Activated CD4-positive, alpha-beta memory T cell treated with anti-CD3 and anti-CD28 coated beads, Interleukin-2, amount 10 ng/mL, durations not matched to agents 7 days and 5 days (primary cell): Measurements from ENCODE around the gene H2BK1. TPM values are rescaled to one million over a fixed set of nuclear protein-coding genes. Genes with fewer than 3 reads are reported as not detected.

Experiments
- CTCF ChIA-PET: fragments of 350-600 bp; sonication (Branson Sonifier 250); formaldehyde crosslinking; loops from one replicate; lab custom pipeline; 2021; ENCODE audit warnings: antibody characterized with exemption, inconsistent platforms; lab: Charles Lee
- POLR2A ChIA-PET: fragments of 350-600 bp; sonication (Branson Sonifier 250); formaldehyde crosslinking; loops from one replicate; lab custom pipeline; 2021; ENCODE audit warnings: antibody characterized with exemption; lab: Charles Lee
- DNase-seq: peaks from one replicate; pipeline ENCODE4 v3.0.0-alpha.2; 2020
- H3K27ac Mint-ChIP-seq: one replicate; pipeline ENCODE4 v1.8.0; 2021; ENCODE audit warnings: mild to moderate bottlenecking, mixed read lengths
- H3K27me3 Mint-ChIP-seq: one replicate; pipeline ENCODE4 v1.8.0; 2021; ENCODE audit warnings: mixed read lengths
- H3K36me3 Mint-ChIP-seq: one replicate; pipeline ENCODE4 v1.8.0; 2021; ENCODE audit warnings: low read depth, mixed read lengths
- H3K4me1 Mint-ChIP-seq: one replicate; pipeline ENCODE4 v1.8.0; 2021; ENCODE audit warnings: mixed read lengths
- H3K4me3 Mint-ChIP-seq: one replicate; pipeline ENCODE4 v1.8.0; 2021; ENCODE audit warnings: mild to moderate bottlenecking, mixed read lengths
- H3K9me3 Mint-ChIP-seq: one replicate; pipeline ENCODE4 v1.8.0; 2021; ENCODE audit warnings: mixed read lengths
- total RNA-seq, 2 experiments: library from RNA; stranded (reverse); gene quantifications; one replicate each; pipeline ENCODE4 v1.2.3, GENCODE V29; 2021

H2BK1 gene
- total RNA-seq, 2 experiments from 2014 or later = not detected

DNA sequence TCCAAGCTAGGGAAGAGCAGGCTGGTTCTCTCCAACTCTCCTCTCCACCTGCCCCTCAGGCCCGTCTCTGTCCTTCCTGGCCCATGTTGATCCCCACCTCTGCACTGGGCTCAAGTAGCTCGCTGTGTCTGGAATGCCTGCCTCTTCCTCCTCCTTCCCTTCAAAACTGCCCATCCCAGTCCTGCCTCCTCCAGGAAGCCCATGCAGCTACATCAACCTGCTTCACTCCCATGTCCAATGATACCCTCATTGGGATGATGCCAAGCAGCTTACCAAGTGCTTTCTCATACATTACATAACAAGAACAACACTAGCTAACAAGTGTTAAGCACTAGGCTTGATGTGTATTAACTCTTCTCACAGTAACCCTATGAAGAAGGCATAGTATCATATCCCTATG, 31.5 kb downstream of the H2BK1 start:
- peaks cover 10% of the 10 kb centered on the region for H3K27me3 Mint-ChIP-seq
- no peaks in the 10 kb centered on the region for H3K36me3 Mint-ChIP-seq
- H3K4me1 Mint-ChIP-seq = no peaks in the 10 kb centered on the region
- DNase-seq = no peak
- POLR2A ChIA-PET = interaction anchor here (1.3 kb wide), 1 partner anchor 36 kb away, joined by 3 read pairs; no protein-coding TSS in a partner anchor
- peak overlapping the region; percentile 4 for H3K27ac Mint-ChIP-seq
- H3K4me3 Mint-ChIP-seq = no peak overlapping the region
- CTCF ChIA-PET = interaction anchor here (1.3 to 2.3 kb wide), 2 partner anchors 10 to 65 kb away, joined by 3 to 10 read pairs; no protein-coding TSS in a partner anchor
- no peaks in the 10 kb centered on the region for H3K9me3 Mint-ChIP-seq

DNA sequence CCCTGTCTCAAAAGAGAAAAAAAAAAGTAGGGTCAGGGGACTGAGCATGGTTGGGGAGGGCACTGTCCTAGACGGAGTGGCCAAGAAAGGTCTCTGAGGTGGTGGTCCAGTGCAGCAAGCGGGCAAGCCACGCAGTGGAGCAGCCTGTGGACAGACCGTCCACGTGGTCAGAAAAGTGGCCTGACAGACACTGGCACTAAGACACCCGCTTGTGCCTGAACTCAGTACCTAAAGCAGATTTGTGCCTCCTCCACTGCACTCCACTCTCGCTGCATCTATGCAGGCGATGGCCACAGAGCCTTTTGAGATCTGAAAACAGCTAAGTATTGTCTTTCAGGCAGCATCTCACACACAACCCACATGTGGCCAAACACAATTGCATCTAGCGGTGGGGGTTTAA, 32.1 kb downstream of the H2BK1 start:
- DNase-seq = no peak
- peaks cover 13% of the 10 kb centered on the region for H3K27me3 Mint-ChIP-seq
- ChIA-PET POLR2A (interaction anchor here (1.2 kb wide), 1 partner anchor 163 kb away, joined by 3 read pairs; no protein-coding TSS in a partner anchor), CTCF (interaction anchor here (2.0 to 2.3 kb wide), 2 partner anchors 10 to 65 kb away, joined by 7 to 10 read pairs; no protein-coding TSS in a partner anchor)
- no peaks in the 10 kb centered on the region for H3K4me1 Mint-ChIP-seq
- H3K4me3 Mint-ChIP-seq = no peak overlapping the region
- no peaks in the 10 kb centered on the region for H3K36me3 Mint-ChIP-seq
- no peaks in the 10 kb centered on the region for H3K9me3 Mint-ChIP-seq
- no peak overlapping the region for H3K27ac Mint-ChIP-seq

DNA sequence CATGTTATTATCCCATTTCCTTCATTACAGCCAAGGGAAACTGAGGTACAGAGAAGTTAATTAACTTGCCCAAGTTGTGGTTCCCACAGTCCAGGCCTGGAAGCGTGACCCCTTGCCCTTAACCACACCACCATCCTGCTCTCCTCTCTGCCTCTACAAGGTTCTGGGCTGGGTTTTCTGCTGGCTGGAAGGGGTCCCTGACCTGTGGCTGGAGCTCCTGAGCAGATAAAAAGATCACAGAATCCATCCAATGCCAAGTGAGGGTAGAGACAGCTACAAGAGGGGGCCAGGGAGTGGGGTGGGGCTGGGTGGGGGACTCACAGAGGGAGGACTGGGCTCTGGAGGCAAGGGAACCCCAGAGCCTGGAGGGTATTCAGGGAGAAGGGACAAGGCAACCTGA, 33.0 kb downstream of the H2BK1 start:
- POLR2A ChIA-PET = interaction anchor here (1.2 kb wide), 1 partner anchor 164 kb away, joined by 3 read pairs; no protein-coding TSS in a partner anchor

DNA sequence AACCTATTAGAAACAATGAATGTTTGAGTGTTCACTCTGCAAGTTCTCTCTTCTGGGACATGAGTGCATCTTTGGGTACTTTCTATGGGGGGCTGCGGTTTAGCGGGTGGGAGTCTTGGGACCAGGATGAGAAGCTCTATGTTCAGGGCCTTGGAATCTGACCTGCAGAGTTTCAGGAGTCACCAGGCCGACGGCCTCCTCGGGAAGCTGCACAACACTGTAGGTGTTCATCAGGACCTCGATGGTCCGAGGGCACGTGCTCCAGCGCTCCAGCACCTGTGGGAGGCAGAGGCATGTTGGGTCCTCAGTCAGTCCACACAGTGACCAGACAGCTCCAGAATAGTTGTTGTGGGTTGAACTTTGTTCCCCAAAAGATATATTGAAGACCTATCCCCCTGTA, 33.9 kb downstream of the H2BK1 start:
- Mint-ChIP-seq H3K27me3 (peaks cover 24% of the 10 kb centered on the region), H3K36me3 (no peaks in the 10 kb centered on the region), H3K9me3 (no peaks in the 10 kb centered on the region), H3K27ac (no peak overlapping the region), H3K4me1 (peaks cover 2% of the 10 kb centered on the region), H3K4me3 (no peak overlapping the region)
- POLR2A ChIA-PET = no interaction called here
- DNase-seq = no peak
- CTCF ChIA-PET = interaction anchor here (1.0 to 2.0 kb wide), 2 partner anchors 8 to 67 kb away, joined by 3 to 7 read pairs; no protein-coding TSS in a partner anchor

More for the DNA sequence above, 33.0 kb downstream of the H2BK1 start:
- Mint-ChIP-seq H3K27me3 (peaks cover 20% of the 10 kb centered on the region), H3K36me3 (no peaks in the 10 kb centered on the region), H3K9me3 (no peaks in the 10 kb centered on the region), H3K4me1 (peaks cover 2% of the 10 kb centered on the region), H3K27ac (no peak overlapping the region), H3K4me3 (no peak overlapping the region)
- CTCF ChIA-PET = interaction anchor here (1.0 to 2.0 kb wide), 2 partner anchors 9 to 66 kb away, joined by 3 to 7 read pairs; no protein-coding TSS in a partner anchor
- no peak for DNase-seq

DNA sequence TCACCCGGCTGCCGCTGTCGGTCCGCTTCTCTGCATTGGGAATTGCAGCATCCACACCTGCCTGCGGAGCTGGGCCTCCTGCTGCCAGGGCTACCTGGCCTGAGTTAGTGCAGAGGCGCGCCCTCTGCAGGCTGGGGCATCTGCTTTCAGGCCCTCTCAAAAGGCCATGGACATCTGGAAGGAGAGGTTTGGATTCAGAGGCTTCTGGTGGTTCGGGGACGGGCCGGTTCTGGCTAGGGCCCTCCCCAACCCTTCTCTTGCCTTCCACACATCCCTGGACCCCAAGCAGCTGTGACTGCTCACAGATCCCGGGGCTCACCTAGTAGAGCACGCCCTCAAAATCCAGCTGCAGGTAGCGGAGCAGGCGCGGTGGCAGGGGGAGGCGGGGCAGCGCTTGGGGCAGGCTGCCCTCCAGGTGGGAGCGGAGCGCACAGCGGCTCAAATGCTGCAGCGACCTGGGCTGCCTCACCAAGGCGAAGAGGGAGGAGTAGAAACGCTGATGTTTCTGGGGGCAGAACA, 34.4 kb downstream of the H2BK1 start:
- ChIA-PET POLR2A (no interaction called here), CTCF (no interaction called here)
- H3K9me3 Mint-ChIP-seq = no peaks in the 10 kb centered on the region
- no peak overlapping the region for H3K27ac Mint-ChIP-seq
- H3K27me3 Mint-ChIP-seq = peaks cover 30% of the 10 kb centered on the region
- no peak overlapping the region for H3K4me3 Mint-ChIP-seq
- no peaks in the 10 kb centered on the region for H3K36me3 Mint-ChIP-seq
- no peak for DNase-seq
- H3K4me1 Mint-ChIP-seq = peaks cover 2% of the 10 kb centered on the region

DNA sequence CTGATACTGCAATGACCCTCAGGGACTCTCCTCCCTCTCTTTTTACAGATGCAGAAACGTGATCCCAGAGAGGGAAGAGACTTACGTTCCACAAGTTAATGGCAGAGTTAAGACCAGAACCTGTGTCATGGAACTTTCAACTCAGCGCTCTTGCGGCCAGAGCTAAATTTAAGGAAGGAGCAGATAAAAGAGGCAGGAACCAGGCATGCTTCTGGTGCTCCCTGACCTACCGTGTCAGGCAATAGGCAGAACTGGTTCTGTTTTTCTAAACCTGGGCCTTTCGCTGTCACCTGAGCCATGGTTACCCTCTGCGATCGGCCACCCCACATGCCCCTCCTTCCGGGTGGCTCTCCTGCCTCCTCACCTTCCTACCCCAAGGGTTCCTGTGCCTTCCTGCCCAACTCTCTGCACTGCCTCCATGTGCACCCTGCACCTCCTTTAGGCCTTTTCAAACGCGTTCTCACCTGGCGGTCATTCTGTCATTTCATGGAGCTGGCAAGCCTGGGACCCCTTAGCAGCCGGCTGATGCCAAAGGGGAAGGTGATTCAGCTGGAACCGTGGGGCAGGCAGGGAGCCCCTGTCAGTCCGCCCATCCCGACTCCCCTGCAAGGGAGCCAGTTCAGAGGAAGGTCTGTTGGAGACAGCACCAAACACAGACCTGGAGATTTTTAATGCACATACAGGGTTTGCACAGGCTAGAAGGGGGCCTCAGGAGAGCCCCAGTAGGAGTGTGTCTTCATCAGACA, 35.1 kb downstream of the H2BK1 start:
- Mint-ChIP-seq H3K36me3 (no peaks in the 10 kb centered on the region), H3K4me1 (peaks cover 2% of the 10 kb centered on the region), H3K4me3 (no peak overlapping the region), H3K27ac (no peak overlapping the region), H3K27me3 (peaks cover 34% of the 10 kb centered on the region), H3K9me3 (no peaks in the 10 kb centered on the region)
- POLR2A ChIA-PET = no interaction called here
- no peak for DNase-seq
- CTCF ChIA-PET = interaction anchor here (0.6 kb wide), 1 partner anchor 9 kb away, joined by 3 read pairs; no protein-coding TSS in a partner anchor

DNA sequence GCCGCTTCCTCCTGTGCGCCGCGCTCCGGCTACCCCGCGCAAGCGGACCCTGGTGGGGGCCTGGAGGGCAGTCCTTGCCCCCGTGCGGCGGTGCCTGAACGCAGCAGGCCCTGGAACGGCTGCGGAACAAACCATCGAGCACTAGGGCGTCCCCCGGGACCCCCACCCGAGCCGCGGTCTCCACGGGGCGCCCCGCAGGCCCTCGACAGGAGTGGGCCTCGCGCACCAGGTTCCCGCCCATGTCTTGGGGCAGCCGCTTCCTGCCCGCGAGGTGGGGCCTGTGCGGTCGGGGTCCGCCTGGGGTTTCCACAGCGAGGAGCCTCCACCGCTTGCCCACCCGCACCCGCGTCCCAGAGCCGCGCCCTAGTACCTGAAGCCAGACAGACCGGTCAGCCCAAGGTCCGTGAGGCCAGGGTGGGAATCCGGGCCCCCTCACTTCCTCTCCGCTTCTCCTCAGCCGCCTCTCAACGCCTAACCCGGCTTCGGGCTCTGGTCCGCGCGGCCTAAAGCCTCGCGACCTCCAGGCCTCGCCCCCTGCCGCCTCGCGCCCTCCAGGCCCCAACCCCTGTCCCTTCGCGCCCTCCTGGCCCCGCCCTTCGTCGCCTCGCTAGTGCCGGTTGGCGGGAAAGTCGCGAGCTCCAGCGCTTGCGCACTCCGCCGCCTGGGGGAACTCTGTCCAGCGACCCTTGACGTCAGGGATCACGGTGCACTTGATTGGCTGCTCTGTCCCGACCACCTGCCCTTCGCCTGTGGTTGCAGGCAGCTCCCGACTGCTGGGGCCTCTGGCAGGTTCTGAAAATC, 35.8 kb downstream of the H2BK1 start:
- H3K9me3 Mint-ChIP-seq = no peaks in the 10 kb centered on the region
- DNase-seq = no peak
- ChIA-PET CTCF (no interaction called here), POLR2A (no interaction called here)
- no peak overlapping the region for H3K4me3 Mint-ChIP-seq
- no peak overlapping the region for H3K27ac Mint-ChIP-seq
- H3K4me1 Mint-ChIP-seq = peaks cover 2% of the 10 kb centered on the region
- no peaks in the 10 kb centered on the region for H3K36me3 Mint-ChIP-seq
- peaks cover 42% of the 10 kb centered on the region for H3K27me3 Mint-ChIP-seq

DNA sequence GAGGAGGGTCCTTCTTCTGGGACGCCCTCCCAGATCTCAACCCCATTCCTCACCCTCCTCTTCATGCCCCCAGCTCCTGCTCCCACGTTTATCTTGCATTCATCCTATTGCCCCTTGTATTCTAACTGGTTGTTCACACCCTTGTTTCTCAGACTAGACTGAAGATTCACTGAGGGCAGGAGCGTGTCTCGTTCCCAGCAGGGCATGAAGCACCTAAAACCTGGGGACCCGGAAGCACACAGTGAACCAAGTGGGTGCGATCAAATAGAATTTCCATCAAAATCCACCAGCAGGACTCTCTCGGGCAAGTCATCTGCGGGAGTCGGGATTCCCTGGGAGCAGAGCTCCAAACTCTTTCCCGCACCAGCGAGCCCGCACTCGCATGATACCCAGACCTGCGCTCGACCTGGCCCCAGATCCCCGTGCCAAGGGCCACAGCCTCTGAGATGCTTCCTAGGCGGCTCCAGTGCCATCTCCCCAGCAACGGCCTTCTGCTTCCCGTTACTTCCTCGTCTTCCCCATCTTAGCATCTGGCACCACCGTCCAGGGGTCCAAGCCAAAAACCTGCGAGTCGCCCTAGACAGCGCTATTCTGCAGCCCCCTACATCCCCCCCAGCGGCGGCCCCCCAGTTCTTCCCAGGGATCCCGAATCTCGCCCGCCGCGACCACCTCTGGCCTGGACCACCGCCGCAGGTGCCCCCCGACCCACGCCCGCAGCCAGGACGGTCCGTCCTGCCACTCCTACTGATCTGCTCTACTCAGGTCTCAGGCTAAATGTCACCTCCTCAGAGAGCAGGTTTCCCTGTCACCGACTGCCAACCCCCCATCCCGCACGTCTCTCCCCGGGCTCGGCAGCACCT, 36.7 kb downstream of the H2BK1 start:
- H3K4me3 Mint-ChIP-seq = no peak overlapping the region
- H3K9me3 Mint-ChIP-seq = no peaks in the 10 kb centered on the region
- H3K27ac Mint-ChIP-seq = no peak overlapping the region
- peaks cover 4% of the 10 kb centered on the region for H3K4me1 Mint-ChIP-seq
- CTCF ChIA-PET = interaction anchor here (0.6 kb wide), 1 partner anchor 164 kb away, joined by 3 read pairs; no protein-coding TSS in a partner anchor
- H3K27me3 Mint-ChIP-seq = peaks cover 48% of the 10 kb centered on the region
- POLR2A ChIA-PET = no interaction called here
- no peak for DNase-seq
- no peaks in the 10 kb centered on the region for H3K36me3 Mint-ChIP-seq

DNA sequence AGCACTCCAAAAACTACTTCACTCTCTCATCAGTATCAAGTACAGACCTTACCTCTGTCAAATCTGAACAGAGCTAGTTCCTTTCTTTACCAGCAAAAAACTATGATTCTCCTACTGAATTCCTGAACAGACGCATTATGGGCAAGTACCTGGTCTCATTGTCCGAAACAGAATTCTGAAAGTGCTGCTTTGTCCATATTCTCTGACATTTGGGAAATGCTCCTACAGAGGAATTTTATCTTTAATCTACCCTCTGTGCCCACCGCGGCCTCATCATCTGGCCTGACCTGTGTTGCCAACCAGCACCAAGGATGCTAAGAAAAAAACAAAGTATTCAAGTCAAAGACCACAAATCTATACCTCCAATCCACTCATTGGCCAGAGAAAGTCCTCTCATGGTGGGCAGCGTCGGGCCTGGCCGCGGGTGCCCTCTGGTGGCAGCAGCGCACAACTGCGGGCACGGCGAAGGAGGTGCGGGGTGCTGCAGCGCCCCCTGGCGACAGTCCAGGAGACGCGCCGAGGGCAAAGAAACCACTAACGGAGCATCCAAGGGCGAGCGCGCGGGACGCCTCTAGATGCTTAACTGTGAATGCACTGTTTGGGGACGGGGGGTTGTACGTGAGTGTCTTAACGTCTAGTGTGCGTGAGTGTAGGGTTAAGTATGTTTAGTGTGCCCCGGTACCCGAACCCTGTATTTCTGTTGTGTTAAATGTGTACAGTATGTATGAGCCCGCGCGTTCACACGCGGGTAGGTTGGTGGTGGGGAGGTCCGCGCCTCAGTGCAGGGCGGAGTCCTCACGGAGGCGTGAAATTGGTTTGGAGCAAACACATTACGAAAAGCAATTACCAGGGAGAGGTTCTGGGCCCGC, 37.8 kb downstream of the H2BK1 start:
- Mint-ChIP-seq H3K27ac (no peak overlapping the region), H3K4me1 (peaks cover 7% of the 10 kb centered on the region), H3K36me3 (no peaks in the 10 kb centered on the region), H3K27me3 (peaks cover 52% of the 10 kb centered on the region), H3K9me3 (no peaks in the 10 kb centered on the region), H3K4me3 (no peak overlapping the region)
- DNase-seq = peak; percentile 83
- ChIA-PET POLR2A (no interaction called here), CTCF (interaction anchor here (0.7 to 1.1 kb wide), 5 partner anchors 41 to 154 kb away, joined by 3 to 10 read pairs (median 3); no protein-coding TSS in a partner anchor)

DNA sequence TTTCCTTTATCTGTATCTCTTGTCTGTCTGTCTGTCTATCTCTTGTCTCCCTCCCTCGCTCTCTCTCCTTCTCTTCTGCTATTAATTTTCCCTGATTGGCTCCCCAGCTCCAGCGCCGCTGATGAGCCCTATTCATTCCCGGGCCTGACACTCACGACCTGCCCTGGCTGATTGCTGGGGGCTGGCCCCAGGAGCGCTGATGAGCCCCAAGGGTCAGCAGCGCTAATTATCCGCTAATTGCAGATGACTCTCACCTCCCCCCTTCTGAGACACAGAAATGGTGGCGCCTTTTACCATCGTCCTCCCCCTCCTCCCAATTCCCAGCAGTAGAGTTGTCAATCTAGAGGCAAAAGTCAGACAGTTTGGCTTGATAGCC, 41.5 kb downstream of the H2BK1 start:
- POLR2A ChIA-PET = no interaction called here
- Mint-ChIP-seq H3K4me3 (peak overlapping the region; percentile 53), H3K4me1 (peaks cover 9% of the 10 kb centered on the region)

DNA sequence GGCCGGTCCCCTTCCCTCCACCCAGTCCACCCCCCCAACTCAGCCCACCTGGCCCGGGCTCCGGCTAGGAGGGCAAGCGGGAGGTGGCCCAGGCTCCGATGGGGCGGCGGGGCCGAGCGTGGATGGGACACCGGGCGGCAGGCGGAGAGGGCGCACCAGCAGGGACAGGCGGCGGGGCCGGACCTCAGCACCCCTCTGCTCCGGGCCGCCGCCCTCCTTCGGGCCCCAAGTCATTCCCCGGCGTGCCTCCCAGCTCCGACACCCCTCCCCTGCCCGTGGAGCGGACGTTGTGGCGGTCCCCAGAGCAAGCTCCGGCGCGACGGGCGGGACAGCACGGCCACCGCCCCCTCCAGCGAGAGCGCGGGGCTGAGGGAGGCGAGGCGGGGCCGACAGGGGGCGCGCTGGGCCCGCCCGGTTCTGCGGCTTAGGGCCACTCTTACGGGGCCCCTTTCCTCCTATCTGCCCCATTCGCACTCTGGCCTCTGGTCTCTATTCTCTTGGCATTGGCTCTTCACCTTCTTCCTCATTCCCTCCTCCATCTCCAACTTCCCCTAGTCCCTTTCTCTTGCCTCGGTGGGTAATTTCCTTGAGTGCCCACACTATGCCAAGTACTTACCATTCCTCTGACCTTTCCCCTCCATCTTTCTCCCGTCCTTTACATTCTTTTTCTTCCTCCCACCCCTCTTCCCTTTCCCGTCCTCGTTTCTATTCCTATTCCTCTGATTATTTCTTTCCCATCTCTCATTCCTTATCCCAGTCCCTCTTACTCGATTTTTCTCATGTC, 42.1 kb downstream of the H2BK1 start:
- H3K4me3 Mint-ChIP-seq = peak overlapping the region; percentile 53
- no peaks in the 10 kb centered on the region for H3K9me3 Mint-ChIP-seq

More for the DNA sequence above, 41.5 kb downstream of the H2BK1 start:
- Mint-ChIP-seq H3K36me3 (no peaks in the 10 kb centered on the region), H3K27me3 (peaks cover 46% of the 10 kb centered on the region), H3K27ac (no peak overlapping the region), H3K9me3 (no peaks in the 10 kb centered on the region)
- CTCF ChIA-PET = interaction anchor here (0.5 to 2.6 kb wide), 11 partner anchors 9 to 393 kb away, joined by 3 to 10 read pairs (median 5); partner anchors contain the start of gene ABCB8
- DNase-seq = no peak

More for the DNA sequence above, 42.1 kb downstream of the H2BK1 start:
- ChIA-PET POLR2A (no interaction called here), CTCF (interaction anchor here (0.6 to 2.5 kb wide), 12 partner anchors 9 to 140 kb away, joined by 3 to 10 read pairs (median 3); partner anchors contain the start of genes ABCB8 and ABCF2)
- peak; percentile 63 for DNase-seq
- Mint-ChIP-seq H3K27ac (no peak overlapping the region), H3K27me3 (peaks cover 43% of the 10 kb centered on the region), H3K4me1 (peaks cover 9% of the 10 kb centered on the region), H3K36me3 (no peaks in the 10 kb centered on the region)
